Astrocyte of the cerebellum (primary cell): ENCODE measurements around the gene ZSWIM6.
"Not testable (repeated sequence)": the region's sequence is repeated elsewhere in the genome, so short reads cannot be mapped to it uniquely, and the experiment has no call there.

ENCODE experiments used
- DNase-seq: peaks from one replicate; pipeline ENCODE4 v3.0.0-alpha.2; 2011; ENCODE audit warnings: low read depth
- H3K4me3 ChIP-seq: 2 replicates; pipeline ENCODE4 v1.5.1; 2011; ENCODE audit warnings: mild to moderate bottlenecking, low read depth, low read length, moderate library complexity
- CTCF ChIP-seq: IDR thresholded peaks from 2 replicates; pipeline ENCODE4 v1.5.1; 2012; ENCODE audit warnings: low read length, low read depth, moderate library complexity, mild to moderate bottlenecking; ENCODE audit errors: missing control alignments
- in situ Hi-C: cut with HindIII; loops from 2 replicates; pipeline ENCODE4 v1.10.0; 2017; ENCODE audit warnings: low sequenced_read_pairs

The ZSWIM6 gene

DNA sequence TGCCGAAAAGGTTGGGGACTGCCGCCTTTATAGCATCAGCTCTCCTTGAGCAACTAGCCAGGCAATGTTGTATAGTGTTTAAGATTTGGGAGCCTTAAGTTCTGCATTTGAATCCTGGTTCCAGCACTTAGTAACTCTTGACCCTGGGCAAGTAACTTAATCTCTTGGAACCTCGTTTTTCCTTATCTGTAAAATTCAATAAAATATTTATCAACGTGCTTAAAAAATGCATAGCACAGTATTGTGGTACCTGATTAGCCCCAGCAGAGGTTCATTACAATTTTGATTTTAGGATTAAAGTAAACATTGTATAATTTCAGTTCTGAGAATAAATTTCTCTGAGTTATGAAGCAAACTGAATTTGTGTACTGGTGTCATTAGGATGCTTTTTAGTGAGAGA lies 66.4 kb downstream of the ZSWIM6 start:
- H3K4me3 ChIP-seq: no peak overlapping the region
- DNase-seq: no peak
- in situ Hi-C loops: no loop called here
- TF ChIP-seq CTCF: no peak

DNA sequence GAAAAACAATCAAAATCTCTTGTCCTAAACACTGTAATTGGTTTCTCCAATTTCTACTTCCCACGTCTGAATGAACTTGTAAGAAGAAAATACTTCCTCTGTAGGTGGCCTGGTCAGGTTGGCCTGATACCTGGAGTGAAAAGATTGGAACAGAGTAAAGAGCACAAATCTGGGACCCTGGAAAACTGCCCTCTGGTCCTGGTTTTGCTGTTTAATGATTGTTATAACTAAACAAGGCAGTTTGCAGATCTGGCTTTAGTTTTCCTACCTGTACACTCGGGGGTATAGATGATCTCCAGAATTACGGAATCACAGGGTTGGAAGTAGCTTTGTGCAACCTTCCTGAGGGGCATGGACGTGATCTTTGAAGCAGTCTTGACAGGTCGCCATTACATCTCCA lies 67.6 kb downstream of the ZSWIM6 start:
- no peak for TF ChIP-seq CTCF
- H3K4me3 ChIP-seq: no peak overlapping the region
- no peak for DNase-seq
- in situ Hi-C loops: no loop called here

DNA sequence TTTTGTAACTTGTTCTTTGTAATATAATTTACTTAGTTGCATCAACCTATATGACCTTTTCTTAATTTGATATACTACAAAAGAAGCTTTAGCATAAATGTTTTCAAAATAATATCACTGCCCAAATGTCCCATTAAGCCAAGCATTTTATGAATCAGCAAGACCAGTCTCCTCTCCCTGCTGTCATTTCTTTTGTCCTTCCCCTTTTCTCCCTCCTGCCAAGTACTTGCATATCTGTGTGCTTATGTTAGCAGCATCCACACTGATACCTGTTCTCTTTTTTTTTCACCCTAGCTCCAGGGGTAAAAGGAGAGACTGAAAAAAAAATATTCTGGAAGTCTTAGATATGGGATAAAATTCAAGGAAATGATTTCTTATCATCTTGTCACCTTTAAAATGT lies 69.7 kb downstream of the ZSWIM6 start:
- DNase-seq: no peak
- in situ Hi-C loops: no loop called here
- H3K4me3 ChIP-seq: no peak overlapping the region
- TF ChIP-seq CTCF: no peak

DNA sequence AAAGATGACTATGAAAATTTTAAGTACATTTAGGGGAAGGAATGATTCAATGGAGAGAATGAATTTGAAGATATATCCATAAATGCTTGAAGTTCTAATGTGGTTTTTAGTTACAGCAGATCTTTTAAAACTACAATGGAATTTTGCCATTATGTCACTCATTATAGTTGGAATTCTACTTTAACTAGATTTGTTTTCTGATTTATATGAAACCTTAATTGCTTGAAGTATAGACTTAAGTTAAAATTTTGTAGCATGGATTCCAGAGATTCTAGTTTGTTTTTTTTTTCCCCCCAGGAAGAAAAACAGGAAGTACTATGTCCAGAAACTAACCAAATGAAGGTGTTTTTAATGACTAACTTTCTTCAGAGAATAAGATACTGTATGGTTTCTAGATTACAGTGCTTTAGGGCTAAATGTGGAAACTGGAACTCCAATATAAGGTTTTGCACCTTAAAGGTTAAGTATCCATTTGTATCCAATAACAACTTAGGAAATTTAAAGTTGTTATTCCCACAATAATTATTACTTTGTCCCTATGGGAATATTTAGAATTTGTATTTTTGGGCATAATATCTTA lies 70.3 kb downstream of the ZSWIM6 start:
- H3K4me3 ChIP-seq: no peak overlapping the region
- DNase-seq: no peak
- in situ Hi-C loops: no loop called here
- TF ChIP-seq CTCF: no peak

DNA sequence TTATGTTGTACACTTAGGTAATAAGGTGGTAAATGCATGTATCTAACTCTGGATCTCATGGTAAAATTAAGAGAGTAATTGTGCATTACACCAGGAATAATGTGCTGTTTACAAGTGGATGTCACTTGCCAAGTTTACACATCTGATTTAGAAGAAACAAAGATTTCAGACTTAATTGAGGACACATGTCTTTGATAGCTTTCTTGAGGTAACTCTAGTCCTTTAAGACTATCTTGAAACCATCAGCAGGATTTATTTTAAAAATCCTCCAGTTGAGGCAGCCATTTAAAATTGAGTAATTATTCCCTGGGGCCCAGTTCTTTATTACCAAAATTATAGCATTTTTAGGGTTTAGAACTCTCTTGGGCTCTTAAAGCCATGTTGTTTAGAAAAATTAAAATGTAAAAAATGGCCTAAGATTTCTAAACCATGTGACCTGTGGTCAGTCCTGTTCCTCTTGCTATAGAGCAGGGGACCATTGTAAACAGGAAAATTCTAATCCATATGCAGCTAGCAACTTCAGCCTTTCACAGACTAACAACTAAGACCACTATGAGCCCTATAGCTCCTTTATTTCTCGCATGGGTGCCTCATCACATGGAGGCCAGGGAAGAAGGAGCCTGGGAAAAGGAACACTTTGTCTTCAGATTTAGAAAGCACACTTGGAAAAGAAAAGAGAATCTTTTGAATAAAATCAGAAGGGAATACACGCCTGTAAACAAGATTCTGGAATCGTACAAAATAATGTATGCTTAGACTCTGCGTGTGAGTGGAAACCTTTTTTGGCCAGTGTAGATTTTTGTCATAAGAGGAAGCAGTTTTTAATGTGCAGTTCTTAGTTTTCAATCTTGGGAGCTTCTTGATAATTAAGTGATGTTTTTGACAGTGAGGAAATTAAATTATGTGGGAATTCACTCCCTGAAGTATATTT lies 71.2 kb downstream of the ZSWIM6 start:
- in situ Hi-C loops: no loop called here
- DNase-seq: no peak
- H3K4me3 ChIP-seq: no peak overlapping the region
- TF ChIP-seq CTCF: no peak

- TF ChIP-seq CTCF: no peak
- in situ Hi-C loops: no loop called here
- no peak for DNase-seq
- no peak overlapping the region for H3K4me3 ChIP-seq
Measured at GRCh38 chr5:61405511-61406295, 73.6 kb downstream of the ZSWIM6 start.

DNA sequence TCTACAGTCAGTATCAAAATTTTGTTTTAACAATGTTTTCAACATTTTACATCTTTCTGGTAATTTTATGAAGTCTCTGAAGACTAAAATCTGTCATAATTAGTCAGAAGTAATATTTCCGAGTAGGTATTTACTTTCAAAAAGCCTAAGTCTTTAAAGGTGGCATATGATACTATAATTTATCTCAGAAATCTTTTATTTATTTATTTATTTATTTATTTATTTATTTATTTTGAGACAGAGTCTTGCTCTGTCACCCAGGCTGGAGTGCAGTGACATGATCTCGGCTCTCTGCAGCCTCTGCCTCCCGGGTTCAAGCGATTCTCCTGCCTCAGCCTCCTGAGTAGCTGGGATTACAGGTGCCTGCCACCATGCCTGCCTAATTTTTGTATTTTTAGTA lies 74.4 kb downstream of the ZSWIM6 start:
- H3K4me3 ChIP-seq, in situ Hi-C loops, DNase-seq: not testable (repeated sequence)
